GM12875 (cell line): ENCODE results near the gene MPHOSPH10.
"Not testable (repeated sequence)": the region's sequence is repeated elsewhere in the genome, so short reads cannot be mapped to it uniquely, and the experiment has no call there.

ENCODE experiments used
- H3K4me3 ChIP-seq: one replicate; pipeline ENCODE4 v1.5.1; 2011; ENCODE audit warnings: low read depth, low read length, control low read depth
- CTCF ChIP-seq: IDR thresholded peaks from 2 replicates; pipeline ENCODE4 v1.5.1; 2011; ENCODE audit warnings: low read depth, mild to moderate bottlenecking, control low read depth, inconsistent platforms, low read length, moderate library complexity, borderline replicate concordance; ENCODE audit not compliant: insufficient read depth

Gene MPHOSPH10

GRCh38 chr2:71130152-71130904 is at the start of gene MPHOSPH10, which contains the start of gene MCEE:
TSS of gene MPHOSPH10 (plus strand) at chr2:71130634. CDS start at chr2:71130666, 32 bp downstream.
TSS of gene MCEE (minus strand) at chr2:71130229. CDS start at chr2:71130219, 10 bp downstream.
- H3K4me3 ChIP-seq: peak within 1 kb of the TSS; percentile 77
- no peak for TF ChIP-seq CTCF

DNA sequence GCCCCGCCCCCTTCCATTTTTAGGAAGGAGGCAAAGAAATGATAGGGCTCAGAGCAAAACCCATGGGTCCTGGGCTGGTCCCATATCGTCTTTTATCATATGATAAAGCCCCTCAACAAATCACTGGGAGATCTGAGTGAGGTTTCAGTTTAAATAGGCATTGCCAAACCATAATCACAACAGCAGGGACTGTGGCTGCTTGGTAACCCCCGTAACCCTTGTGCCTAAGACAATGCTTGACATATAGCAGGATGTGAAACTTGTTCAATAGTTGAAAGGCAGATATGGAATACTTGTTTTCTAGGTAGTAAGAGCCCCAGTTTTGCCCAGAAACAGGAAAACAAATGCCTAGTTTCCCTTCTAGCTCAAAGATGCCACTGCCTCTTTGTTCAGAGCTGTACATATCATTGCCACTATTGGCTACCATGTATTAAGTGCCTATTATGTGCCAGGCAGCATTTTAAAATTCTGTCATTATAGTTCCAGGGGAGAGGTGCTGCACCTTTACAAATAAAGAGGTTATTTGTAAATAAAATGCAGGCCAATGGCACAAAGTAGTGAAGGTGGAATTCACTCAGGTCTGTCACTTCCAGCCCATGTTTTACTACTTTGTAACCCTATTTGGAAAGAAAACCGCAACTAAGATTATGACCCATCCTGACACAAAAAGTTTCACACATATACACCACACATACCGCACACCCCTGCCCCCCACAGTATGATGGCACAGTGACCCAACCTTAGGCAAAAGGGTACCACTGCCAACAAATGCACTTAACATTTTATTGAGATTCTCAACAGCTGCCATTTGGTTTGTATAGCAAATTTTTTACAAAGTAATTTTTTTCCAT is 47.8 kb upstream of the MPHOSPH10 start:
- no peak overlapping the region for H3K4me3 ChIP-seq
- TF ChIP-seq CTCF: no peak

- not testable (repeated sequence) for H3K4me3 ChIP-seq
These were observed 47.1 kb upstream of the MPHOSPH10 start for GRCh38 chr2:71083297-71083696.

DNA sequence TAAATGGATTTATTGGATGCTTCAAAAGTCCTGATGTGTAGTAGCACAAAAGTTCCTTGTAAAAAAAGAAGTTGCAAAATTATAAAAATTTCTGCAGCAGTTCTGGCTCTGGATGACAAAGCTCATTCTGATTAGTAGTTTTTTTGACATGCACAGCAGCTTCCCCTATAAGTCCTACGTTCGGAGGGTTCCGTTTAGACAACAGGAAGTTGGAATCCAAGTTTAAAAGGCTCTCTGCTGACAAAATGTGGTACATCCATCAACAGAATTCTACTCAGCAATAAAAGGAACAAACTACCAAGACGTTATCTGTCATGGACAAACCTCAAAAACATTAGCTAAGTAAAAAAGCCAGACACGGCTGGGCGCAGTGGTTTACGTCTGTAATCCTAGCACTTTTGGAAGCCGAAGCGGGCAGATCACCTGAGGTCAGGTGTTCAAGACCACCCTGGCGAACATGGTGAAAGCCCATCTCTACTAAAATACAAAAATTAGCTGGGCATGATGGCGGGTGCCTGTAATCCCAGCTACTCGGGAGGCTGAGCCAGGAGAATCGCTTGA is 46.6 kb upstream of the MPHOSPH10 start:
- not testable (repeated sequence) for H3K4me3 ChIP-seq

DNA sequence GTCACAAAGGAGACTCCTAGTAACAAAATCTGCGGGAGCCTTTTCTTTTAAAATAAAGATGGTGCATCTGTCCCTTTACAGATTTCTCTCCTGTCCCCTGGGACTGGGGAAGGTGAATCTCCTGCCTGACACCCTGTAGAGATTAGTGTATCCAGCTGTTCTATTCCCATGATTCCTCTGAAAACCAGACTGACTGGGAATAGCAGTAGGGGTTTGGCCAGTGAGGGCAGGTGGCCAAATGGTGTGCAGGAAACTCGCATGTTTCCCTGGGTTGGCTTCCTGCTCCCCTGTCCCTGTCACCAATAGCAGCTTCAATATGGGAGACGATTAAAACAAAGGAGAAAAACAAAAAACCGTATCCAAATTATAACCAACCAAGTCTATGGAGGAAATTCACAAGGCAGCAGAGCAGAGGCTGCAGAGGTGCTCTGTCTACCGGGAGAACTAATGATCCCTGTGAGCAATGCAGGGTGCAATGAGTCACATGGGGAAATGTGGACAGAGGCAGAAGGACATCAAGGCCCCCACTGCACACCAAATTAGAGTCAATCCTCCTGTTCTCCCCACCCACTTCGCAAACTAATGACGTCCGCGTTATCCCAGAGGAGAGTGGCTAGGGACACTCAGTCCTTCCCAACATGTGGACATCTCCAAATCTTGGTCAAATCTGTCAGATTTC is 45.0 kb upstream of the MPHOSPH10 start:
- not testable (repeated sequence) for H3K4me3 ChIP-seq

DNA sequence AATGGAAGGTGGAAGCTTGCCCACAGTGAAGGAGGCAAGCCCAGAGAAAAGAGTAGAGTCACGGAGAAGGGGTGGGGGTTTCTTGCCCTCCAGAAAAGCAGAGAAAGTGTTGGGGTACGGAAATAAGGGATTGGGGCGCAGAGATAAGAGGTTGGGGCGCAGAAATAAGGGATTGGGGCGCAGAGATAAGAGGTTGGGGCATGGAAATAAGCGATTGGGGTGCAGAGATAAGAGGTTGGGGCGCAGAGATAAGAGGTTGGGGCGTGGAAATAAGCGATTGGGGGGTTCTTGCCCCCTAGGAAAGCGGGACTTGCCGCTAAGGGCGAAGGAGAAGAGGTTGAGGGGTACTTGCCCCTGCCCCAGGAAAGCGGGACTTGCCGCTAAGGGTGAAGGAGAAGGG is 41.0 kb upstream of the MPHOSPH10 start:
- not testable (repeated sequence) for H3K4me3 ChIP-seq

DNA sequence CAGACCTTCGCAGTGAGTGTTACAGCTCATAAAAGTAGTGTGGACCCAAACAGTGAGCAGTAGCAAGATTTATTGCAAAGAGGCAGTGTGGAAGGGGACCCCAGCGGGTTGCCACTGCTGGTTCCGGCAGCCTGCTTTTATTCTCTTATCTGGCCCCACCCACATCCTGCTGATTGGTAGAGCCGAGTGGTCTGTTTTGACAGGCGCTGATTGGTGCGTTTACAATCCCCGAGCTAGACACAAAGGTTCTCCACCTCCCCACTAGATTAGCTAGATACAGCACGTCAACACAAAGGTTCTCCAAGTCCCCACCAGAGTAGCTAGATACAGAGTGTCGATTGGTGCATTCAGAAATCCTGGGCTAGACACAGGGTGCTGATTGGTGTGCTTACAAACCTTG is 38.6 kb upstream of the MPHOSPH10 start:
- H3K4me3 ChIP-seq: not testable (repeated sequence)

GRCh38 chr2:71092491-71093260 is 37.8 kb upstream of the MPHOSPH10 start:
- H3K4me3 ChIP-seq: not testable (repeated sequence)

GRCh38 chr2:71100195-71100964 is 30.1 kb upstream of the MPHOSPH10 start:
- no peak overlapping the region for H3K4me3 ChIP-seq
- TF ChIP-seq CTCF: peak; percentile 78; the same call in 1 of the 2 replicates
